RWPE2 (cell line): ENCODE measurements around the gene KRT26.

Experiments
- ATAC-seq: fragments of 200-7000 bp; cut with Tn5 transposase; 3 replicates; pipeline ENCODE4 v1.9.1; 2021; ENCODE audit warnings: low read depth
- DNase-seq: peaks from one replicate; pipeline ENCODE4 v3.0.0-alpha.2; 2020; ENCODE audit warnings: low spot score
- H3K27ac ChIP-seq: fragments of 450-650 bp; 2 replicates; pipeline ENCODE4 v1.5.1; 2017; ENCODE audit warnings: mild to moderate bottlenecking; ENCODE audit not compliant: poor library complexity, severe bottlenecking
- H3K27me3 ChIP-seq: fragments of 250-450 bp; sonication (Bioruptor Pico); 2 replicates; pipeline ENCODE4 v1.5.1; 2021; ENCODE audit warnings: mild to moderate bottlenecking, moderate library complexity; ENCODE audit not compliant: insufficient read depth, poor library complexity, severe bottlenecking
- H3K36me3 ChIP-seq: fragments of 250-450 bp; sonication (Bioruptor Pico); 2 replicates; pipeline ENCODE4 v1.5.1; 2020; ENCODE audit warnings: low read depth, mild to moderate bottlenecking, moderate library complexity
- H3K4me1 ChIP-seq: fragments of 250-450 bp; sonication (Bioruptor Pico); 2 replicates; pipeline ENCODE4 v1.5.1; 2021; ENCODE audit warnings: mild to moderate bottlenecking, moderate library complexity; ENCODE audit not compliant: insufficient read depth, poor library complexity, severe bottlenecking
- H3K4me3 ChIP-seq: fragments of 250-450 bp; sonication (Bioruptor Pico); 2 replicates; pipeline ENCODE4 v1.5.1; 2021; ENCODE audit warnings: mild to moderate bottlenecking, moderate library complexity; ENCODE audit not compliant: severe bottlenecking
- H3K9me3 ChIP-seq: fragments of 250-450 bp; sonication (Bioruptor Pico); 2 replicates; pipeline ENCODE4 v1.5.1; 2021; ENCODE audit warnings: mild to moderate bottlenecking, moderate library complexity; ENCODE audit not compliant: severe bottlenecking
- TF ChIP-seq, protein P1 (sequence below): fragments of 450-650 bp; IDR thresholded peaks from one replicate; pipeline ENCODE4 v1.5.1; 2017; ENCODE audit warnings: mild to moderate bottlenecking, moderate library complexity; ENCODE audit not compliant: poor library complexity, severe bottlenecking

KRT26 gene, protein sequence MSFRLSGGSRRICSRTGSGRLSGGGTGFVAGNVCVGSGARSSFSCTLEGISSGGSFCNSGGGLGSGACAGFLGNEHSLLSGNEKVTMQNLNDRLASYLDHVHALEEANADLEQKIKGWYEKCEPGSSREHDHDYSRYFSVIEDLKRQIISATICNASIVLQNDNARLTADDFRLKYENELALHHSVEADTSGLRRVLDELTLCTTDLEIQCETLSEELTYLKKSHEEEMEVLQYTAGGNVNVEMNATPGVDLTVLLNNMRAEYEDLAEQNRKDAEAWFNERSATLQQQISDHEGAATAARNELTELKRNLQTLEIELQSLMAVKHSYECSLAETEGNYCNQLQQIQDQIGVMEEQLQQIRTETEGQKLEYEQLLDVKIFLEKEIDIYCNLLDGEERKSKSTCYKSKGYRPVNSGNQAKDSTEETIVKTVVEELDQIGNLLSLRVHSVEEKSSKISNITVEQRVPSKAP

DNA sequence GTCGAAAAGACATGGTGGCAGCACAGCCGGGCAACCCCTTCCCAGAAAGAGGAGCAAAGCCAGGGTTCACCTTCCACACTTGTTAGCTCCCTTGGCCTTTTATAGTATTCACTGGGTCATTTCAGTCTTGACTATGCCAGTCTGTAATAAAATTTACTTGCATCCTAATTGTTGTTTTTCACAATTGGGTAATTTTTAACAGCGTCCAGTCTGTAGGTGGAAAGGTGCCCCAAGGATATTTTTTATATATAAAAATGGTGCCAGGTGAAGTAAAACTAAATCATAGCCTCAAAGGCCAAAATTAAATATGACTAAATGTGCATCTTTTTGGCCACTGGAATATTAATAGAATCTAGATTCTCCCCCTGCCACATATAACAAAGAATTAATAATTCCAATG lies at the start of gene KRT26:
KRT26 (minus strand) TSS at position 101 of the 400 bp plus-strand sequence; CDS start at position 13, 88 bp downstream.
- DNase-seq (no peak), ATAC-seq (no peak)
- no peaks in the 10 kb centered on the region for H3K4me1 ChIP-seq
- no peak within 1 kb of the TSS for H3K27ac ChIP-seq
- no peaks in the 10 kb centered on the region for H3K36me3 ChIP-seq
- no peaks in the 10 kb centered on the region for H3K9me3 ChIP-seq
- peaks cover 32% of the 10 kb centered on the region for H3K27me3 ChIP-seq
- TF ChIP-seq, protein P1, sequence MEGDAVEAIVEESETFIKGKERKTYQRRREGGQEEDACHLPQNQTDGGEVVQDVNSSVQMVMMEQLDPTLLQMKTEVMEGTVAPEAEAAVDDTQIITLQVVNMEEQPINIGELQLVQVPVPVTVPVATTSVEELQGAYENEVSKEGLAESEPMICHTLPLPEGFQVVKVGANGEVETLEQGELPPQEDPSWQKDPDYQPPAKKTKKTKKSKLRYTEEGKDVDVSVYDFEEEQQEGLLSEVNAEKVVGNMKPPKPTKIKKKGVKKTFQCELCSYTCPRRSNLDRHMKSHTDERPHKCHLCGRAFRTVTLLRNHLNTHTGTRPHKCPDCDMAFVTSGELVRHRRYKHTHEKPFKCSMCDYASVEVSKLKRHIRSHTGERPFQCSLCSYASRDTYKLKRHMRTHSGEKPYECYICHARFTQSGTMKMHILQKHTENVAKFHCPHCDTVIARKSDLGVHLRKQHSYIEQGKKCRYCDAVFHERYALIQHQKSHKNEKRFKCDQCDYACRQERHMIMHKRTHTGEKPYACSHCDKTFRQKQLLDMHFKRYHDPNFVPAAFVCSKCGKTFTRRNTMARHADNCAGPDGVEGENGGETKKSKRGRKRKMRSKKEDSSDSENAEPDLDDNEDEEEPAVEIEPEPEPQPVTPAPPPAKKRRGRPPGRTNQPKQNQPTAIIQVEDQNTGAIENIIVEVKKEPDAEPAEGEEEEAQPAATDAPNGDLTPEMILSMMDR, result no peak
- H3K4me3 ChIP-seq, result no peak within 1 kb of the TSS

DNA sequence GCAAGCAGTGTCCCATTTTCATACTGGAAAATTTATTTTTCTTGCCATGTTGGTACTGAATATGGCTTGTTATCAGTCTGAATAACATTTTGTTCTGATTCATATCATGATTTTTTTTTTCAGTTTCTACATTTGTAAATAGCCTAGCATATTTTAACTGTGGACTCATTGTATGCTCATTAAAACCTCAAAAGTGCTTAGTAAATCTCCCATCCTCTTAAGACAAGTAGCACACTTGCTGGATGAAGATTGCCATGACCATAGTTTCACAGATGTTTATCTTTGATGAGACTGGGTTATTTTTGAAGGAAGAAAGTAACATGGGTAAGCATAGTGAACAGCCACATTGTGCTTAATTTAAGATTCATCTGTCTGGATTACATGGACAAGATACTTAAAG lies 49.5 kb upstream of the KRT26 start:
- H3K9me3 ChIP-seq, result no peaks in the 10 kb centered on the region
- H3K27me3 ChIP-seq, result no peaks in the 10 kb centered on the region
- H3K36me3 ChIP-seq, result peaks cover 18% of the 10 kb centered on the region
- TF ChIP-seq, protein P1, result no peak
- peaks cover 4% of the 10 kb centered on the region for H3K4me1 ChIP-seq
- no peak for ATAC-seq
- no peak overlapping the region for H3K4me3 ChIP-seq
- H3K27ac ChIP-seq, result no peak overlapping the region
- DNase-seq, result no peak

DNA sequence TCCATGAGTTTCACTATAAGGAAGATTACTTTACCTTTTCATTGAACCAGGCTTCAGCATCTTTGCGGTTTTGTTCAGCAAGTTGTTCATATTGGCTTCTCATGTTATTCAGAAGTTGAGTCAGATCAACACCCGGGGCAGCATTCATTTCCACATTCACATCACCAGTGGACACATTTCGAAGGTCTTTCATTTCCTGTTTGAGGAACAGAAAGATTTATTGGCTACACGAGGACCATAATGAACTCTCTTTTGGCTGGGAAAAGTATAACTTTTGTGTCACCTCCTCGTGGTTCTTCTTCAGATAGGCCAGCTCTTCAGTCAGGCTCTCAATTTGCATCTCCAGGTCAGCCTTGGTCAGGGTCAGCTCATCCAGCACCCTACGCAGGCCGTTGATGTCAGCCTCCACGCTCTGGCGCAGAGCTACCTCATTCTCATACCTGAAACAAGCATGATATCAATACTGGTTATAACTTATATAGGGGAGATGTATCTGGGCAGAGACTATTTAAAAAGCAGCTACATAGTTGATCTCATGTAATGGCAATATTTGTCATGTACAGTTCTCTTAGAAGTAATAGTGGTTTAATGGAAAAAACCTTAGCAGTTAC lies 48.3 kb upstream of the KRT26 start:
- no peak overlapping the region for H3K27ac ChIP-seq
- no peak for ATAC-seq
- DNase-seq, result no peak
- TF ChIP-seq, protein P1, result no peak
- H3K4me1 ChIP-seq, result peaks cover 4% of the 10 kb centered on the region
- no peaks in the 10 kb centered on the region for H3K27me3 ChIP-seq
- H3K36me3 ChIP-seq, result peaks cover 18% of the 10 kb centered on the region
- H3K4me3 ChIP-seq, result no peak overlapping the region
- no peaks in the 10 kb centered on the region for H3K9me3 ChIP-seq

DNA sequence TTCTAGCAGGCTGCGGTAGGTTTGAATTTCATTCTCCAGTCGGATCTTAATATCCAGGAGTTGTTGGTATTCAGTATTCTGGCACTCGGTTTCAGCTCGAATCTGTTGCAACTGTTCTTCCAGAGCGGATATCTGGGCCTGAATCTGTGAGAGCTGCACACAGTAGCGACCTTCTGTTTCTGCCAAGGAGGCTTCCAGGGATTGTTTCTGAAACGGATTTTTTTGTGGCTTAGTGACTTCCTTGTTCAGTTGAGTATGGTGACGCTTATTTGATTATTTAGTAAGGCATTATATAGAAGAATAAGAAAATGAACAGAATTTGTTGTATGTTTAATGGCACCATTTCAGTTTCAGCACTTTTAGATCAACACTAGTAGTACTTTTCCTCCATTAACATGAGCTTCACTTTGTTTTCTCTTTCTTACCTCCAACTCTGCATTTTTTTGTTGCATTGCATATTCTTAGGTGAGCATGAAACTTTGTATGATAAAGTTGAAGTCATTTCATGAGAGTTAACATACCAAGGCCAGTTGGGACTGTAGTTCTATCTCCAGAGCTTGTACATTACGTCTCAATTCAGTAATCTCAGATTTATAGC lies 47.6 kb upstream of the KRT26 start:
- H3K27ac ChIP-seq, result peak overlapping the region; percentile 72
- TF ChIP-seq, protein P1, result no peak
- H3K4me1 ChIP-seq, result peaks cover 4% of the 10 kb centered on the region
- H3K36me3 ChIP-seq, result peaks cover 18% of the 10 kb centered on the region
- peak overlapping the region; percentile 70 for H3K4me3 ChIP-seq
- H3K27me3 ChIP-seq, result no peaks in the 10 kb centered on the region
- DNase-seq, result no peak
- ATAC-seq, result no peak
- no peaks in the 10 kb centered on the region for H3K9me3 ChIP-seq
